ENCODE data around the gene MEGF10.

GRCh38 chr5:127447827-127448226, 157.2 kb downstream of the MEGF10 start:
- TF ChIP-seq GATA2 (IDR thresholded peaks at IDR 0.05; ENCODE audit: low read depth, low read length) (no peak), GATA3 (IDR thresholded peaks at IDR 0.05; ENCODE audit: low read depth, low read length) (no peak)
